OCI-LY7 (cell line): ENCODE results near the gene VIPR1. TPM values are rescaled to one million over a fixed set of nuclear protein-coding genes. Genes with fewer than 3 reads are reported as not detected.

Source experiments
- BruUV-seq: library from RNA; stranded (reverse); fragments of 400-500 nt; replicated peaks from 2 replicates; lab custom pipeline; 2021; lab: Mats Ljungman, UMichigan
- CTCF ChIA-PET: fragments of 300-600 bp; sonication (Branson Sonifier 250); formaldehyde crosslinking; loops from one replicate; lab custom pipeline; 2022; ENCODE audit warnings: antibody characterized with exemption; ENCODE audit not compliant: unreplicated experiment; lab: Charles Lee
- POLR2A ChIA-PET: fragments of 300-600 bp; sonication (Branson Sonifier 250); formaldehyde crosslinking; loops from one replicate; lab custom pipeline; 2022; ENCODE audit warnings: antibody characterized with exemption; lab: Charles Lee
- DNase-seq: peaks from one replicate; pipeline ENCODE4 v3.0.0-alpha.2; 2015; ENCODE audit warnings: low spot score
- H2AFZ ChIP-seq: fragments of 200-600 bp; sonication (generic), shearing (Covaris generic); 2 replicates; pipeline ENCODE4 v1.6.1; 2014; ENCODE audit warnings: mild to moderate bottlenecking, antibody characterized with exemption, low read length, moderate library complexity
- H3K27ac ChIP-seq: fragments of 200-600 bp; sonication (generic); 2 replicates; pipeline ENCODE4 v1.5.1; 2014; ENCODE audit warnings: mixed run types, low read depth, mild to moderate bottlenecking, moderate library complexity, low read length, inconsistent platforms; ENCODE audit not compliant: poor library complexity, severe bottlenecking
- H3K36me3 ChIP-seq: fragments of 200-600 bp; sonication (generic); 2 replicates; pipeline ENCODE4 v1.6.1; 2014; ENCODE audit warnings: mild to moderate bottlenecking, antibody characterized with exemption, low read length, moderate library complexity, mixed read lengths; ENCODE audit not compliant: insufficient read depth
- H3K4me1 ChIP-seq: fragments of 200-600 bp; sonication (generic); 2 replicates; pipeline ENCODE4 v1.5.1; 2014; ENCODE audit warnings: mild to moderate bottlenecking, low read length; ENCODE audit not compliant: insufficient read depth, poor library complexity, severe bottlenecking
- H3K4me2 ChIP-seq: fragments of 200-600 bp; sonication (generic); 2 replicates; pipeline ENCODE4 v1.6.1; 2014; ENCODE audit warnings: mild to moderate bottlenecking, low read length
- H3K4me3 ChIP-seq: fragments of 200-600 bp; sonication (generic); 2 replicates; pipeline ENCODE4 v1.5.1; 2014; ENCODE audit warnings: mild to moderate bottlenecking, low read depth, low read length; ENCODE audit not compliant: poor library complexity, severe bottlenecking
- H3K79me2 ChIP-seq: fragments of 200-600 bp; sonication (generic); 2 replicates; pipeline ENCODE4 v1.6.1; 2016; ENCODE audit warnings: low read depth, mild to moderate bottlenecking, low read length, moderate library complexity, mixed read lengths; ENCODE audit not compliant: insufficient read depth
- H3K9me2 ChIP-seq: fragments of 200-600 bp; sonication (generic); 2 replicates; pipeline ENCODE4 v1.6.1; 2016; ENCODE audit warnings: mild to moderate bottlenecking, low read length, mixed read lengths; ENCODE audit not compliant: insufficient read depth
- H3K9me3 ChIP-seq: fragments of 200-600 bp; sonication (generic); 2 replicates; pipeline ENCODE4 v1.6.1; 2014; ENCODE audit warnings: mild to moderate bottlenecking, mixed run types, low read length, mixed read lengths
- H4K20me1 ChIP-seq: fragments of 200-600 bp; sonication (generic); 2 replicates; pipeline ENCODE4 v1.6.1; 2014; ENCODE audit warnings: mild to moderate bottlenecking, antibody characterized with exemption, low read length, moderate library complexity, mixed read lengths; ENCODE audit not compliant: insufficient read depth
- CTCF ChIP-seq: fragments of 200-600 bp; sonication (generic); conservative IDR thresholded peaks from 2 replicates; pipeline ENCODE4 v1.5.1; 2014; ENCODE audit warnings: mild to moderate bottlenecking, antibody characterized with exemption, low read length, moderate library complexity, mixed read lengths
- EZH2phosphoT487 ChIP-seq: fragments of 200-600 bp; sonication (generic); IDR thresholded peaks from 2 replicates; pipeline ENCODE4 v1.6.1; 2018; ENCODE audit warnings: low read depth, borderline replicate concordance, mild to moderate bottlenecking, mixed run types, antibody characterized with exemption, low read length, moderate library complexity, mixed read lengths
- intact Hi-C: fragments of 100-400 bp; cut with micrococcal nuclease; formaldehyde crosslinking; loops from one replicate; pipeline ENCODE4 v1.10.0; 2022; ENCODE audit not compliant: unreplicated experiment
- total RNA-seq, 2 experiments: library from RNA; depleted of rRNA in 1 of 2; stranded (reverse); fragments of >200 nt in 1 of 2; shearing (Covaris generic) in 1 of 2; gene quantifications; 2 replicates each; pipeline ENCODE4 v1.2.3, GENCODE V29; 2014 to 2022

VIPR1 gene
- total RNA-seq, 2 experiments from 2014 or later: not detected

GRCh38 chr3:42504334-42505127, 2.1 kb downstream of the VIPR1 start:
- no peak overlapping the region for H3K4me3 ChIP-seq
- H3K27ac ChIP-seq: no peak overlapping the region
- DNase-seq: no peak
- ChIA-PET POLR2A (no interaction called here), CTCF (no interaction called here)
- H3K79me2 ChIP-seq: no peaks in the 10 kb centered on the region
- no peaks in the 10 kb centered on the region for H3K9me2 ChIP-seq
- no peaks in the 10 kb centered on the region for H3K36me3 ChIP-seq
- no peaks in the 10 kb centered on the region for H3K9me3 ChIP-seq
- H4K20me1 ChIP-seq: no peaks in the 10 kb centered on the region
- H3K4me1 ChIP-seq: peaks cover 16% of the 10 kb centered on the region
- H3K4me2 ChIP-seq: no peak overlapping the region
- intact Hi-C loops: loop anchor here (5.0 kb wide), 1 partner anchor 38 kb away; no protein-coding TSS in a partner anchor
- TF ChIP-seq EZH2phosphoT487: no peak
- TF ChIP-seq CTCF: no peak
- H2AFZ ChIP-seq: no peak overlapping the region
- BruUV-seq: no TSS peak

- DNase-seq: no peak
- Histone ChIP-seq H2AFZ (no peak overlapping the region), H3K9me3 (no peaks in the 10 kb centered on the region), H3K4me2 (no peak overlapping the region), H3K79me2 (no peaks in the 10 kb centered on the region), H3K4me3 (no peak overlapping the region), H3K36me3 (no peaks in the 10 kb centered on the region), H3K9me2 (no peaks in the 10 kb centered on the region), H3K4me1 (peaks cover 16% of the 10 kb centered on the region), H3K27ac (no peak overlapping the region), H4K20me1 (no peaks in the 10 kb centered on the region)
- ChIA-PET POLR2A (no interaction called here), CTCF (no interaction called here)
- no peak for TF ChIP-seq CTCF
- intact Hi-C loops: no loop called here
- BruUV-seq: no TSS peak
Observed at GRCh38 chr3:42505128-42505848, 2.8 kb downstream of the VIPR1 start.
